Measurements from ENCODE around the gene IRX1.

- TF ChIP-seq CTCF (IDR thresholded peaks at IDR 0.05): no peak
- no peak for TF ChIP-seq POLR2A (IDR thresholded peaks at IDR 0.05)
These were observed 1.7 kb upstream of the IRX1 start for GRCh38 chr5:3593771-3594509.

Data from body of pancreas (tissue), 4 donors.